Left lung (tissue), 10 donors: Measurements from ENCODE around the gene RASGRP2. TPM values are rescaled to one million over a fixed set of nuclear protein-coding genes. Genes with fewer than 3 reads are reported as not detected.
A peak's percentile ranks its signal among the peaks of the same experiment; 100 is the strongest.

Source experiments
- ATAC-seq: fragments of 200-7000 bp; cut with Tn5 transposase; one replicate; pipeline ENCODE4 v1.9.1; 2020; ENCODE audit warnings: moderate library complexity
- DNase-seq, 4 donors: peaks; one replicate each; pipeline ENCODE4 v3.0.0-alpha.2; 2013 to 2020
- H3K27ac ChIP-seq, 2 donors: fragments of 200-600 bp; sonication (generic) in 1 of 2; one replicate each; pipeline versions ENCODE4 v1.5.0 to v1.8.0; 2020 to 2021
- H3K27me3 ChIP-seq, 2 donors: fragments of 200-600 bp; sonication (generic) in 1 of 2; one replicate each; pipeline versions ENCODE4 v1.5.0 to v1.8.0; 2020 to 2021
- H3K36me3 ChIP-seq, 2 donors: fragments of 200-600 bp; sonication (generic) in 1 of 2; one replicate each; pipeline versions ENCODE4 v1.5.0 to v1.8.0; 2020 to 2021
- H3K4me1 ChIP-seq, 2 donors: fragments of 200-600 bp; one replicate each; pipeline ENCODE4 v1.8.0; 2021
- H3K4me3 ChIP-seq, 2 donors: fragments of 200-600 bp; sonication (generic) in 1 of 2; one replicate each; pipeline versions ENCODE4 v1.5.0 to v1.8.0; 2020 to 2021; ENCODE audit warnings: mild to moderate bottlenecking in 1 of 2
- H3K9me3 ChIP-seq, 2 donors: fragments of 200-600 bp; sonication (generic) in 1 of 2; one replicate each; pipeline versions ENCODE4 v1.5.0 to v1.8.0; 2020 to 2021
- CTCF ChIP-seq, 2 donors: fragments of 200-600 bp; sonication (generic) in 1 of 2; IDR thresholded peaks; one replicate each; pipeline versions ENCODE4 v1.5.0 to v1.8.0; 2021; ENCODE audit warnings: antibody characterized with exemption in 2 of 2
- intact Hi-C, 2 donors: fragments of 100-400 bp; cut with DNase I; formaldehyde crosslinking; loops; one replicate each; pipeline versions ENCODE4 v1.11.2 to v1.14.2; 2022
- polyA plus RNA-seq, 6 donors: library from polyadenylated mRNA; unstranded; fragments of 120-200 nt; gene quantifications; one replicate each; pipeline ENCODE4 v1.2.1, GENCODE V29; 2013; ENCODE audit not compliant: insufficient read length in 6 of 6
- total RNA-seq, 2 donors: library from RNA; stranded (reverse); fragmentation: NEBNext Ultra II Directional; extraction: Animal tissue kit (Norgen Biotek cat#: 25700); gene quantifications; one replicate each; pipeline ENCODE4 v1.2.1, GENCODE V29; 2021
- donor health status: DM: no; HTN: yes; CAD: no.
- donor health status: DM: no; HTN: no; CAD: no.

RASGRP2 gene
- total and polyA plus RNA-seq, 8 donors: 9.0 to 35.3 (median 9.9) TPM

- Histone ChIP-seq H3K27me3 (no peaks in the 10 kb centered on the region), H3K4me1 (peaks cover 0 to 9% of the 10 kb centered on the region in 2 donors), H3K9me3 (no peaks in the 10 kb centered on the region), H3K27ac (no peak overlapping the region), H3K4me3 (no peak overlapping the region), H3K36me3 (peaks cover 0 to 30% of the 10 kb centered on the region in 2 donors)
- no peak for TF ChIP-seq CTCF (IDR thresholded peaks at IDR 0.05)
- no peak for ATAC-seq
- intact Hi-C loops: no loop called here
- DNase-seq: peak in 1 of 4 donors; percentile 13
Measured at GRCh38 chr11:64786308-64786707, 42.4 kb upstream of the RASGRP2 start.

- no peaks in the 10 kb centered on the region for H3K9me3 ChIP-seq
- TF ChIP-seq CTCF (IDR thresholded peaks at IDR 0.05): no peak
- peaks cover 0 to 12% of the 10 kb centered on the region in 2 donors for H3K4me1 ChIP-seq
- H3K27me3 ChIP-seq: no peaks in the 10 kb centered on the region
- intact Hi-C loops: no loop called here
- H3K4me3 ChIP-seq: no peak overlapping the region
- ATAC-seq (peak; percentile 22), DNase-seq (peak in 1 of 4 donors; percentile 3)
- H3K27ac ChIP-seq: no peak overlapping the region
- peaks cover 0 to 17% of the 10 kb centered on the region in 2 donors for H3K36me3 ChIP-seq
Measured at GRCh38 chr11:64784813-64785581, 41.1 kb upstream of the RASGRP2 start.

GRCh38 chr11:64778473-64779298, 34.7 kb upstream of the RASGRP2 start, which contains the start of gene SF1:
Gene SF1, minus strand, starts transcription at chr11:64778542. Its CDS starts 150 bp downstream, at chr11:64778392.
- H3K27ac ChIP-seq: peak within 1 kb of the TSS; percentile 98 to 99
- H3K9me3 ChIP-seq: no peaks in the 10 kb centered on the region
- peak within 1 kb of the TSS; percentile 71 to 84 for H3K4me3 ChIP-seq
- TF ChIP-seq CTCF (IDR thresholded peaks at IDR 0.05): no peak
- H3K36me3 ChIP-seq: peaks cover 0 to 33% of the 10 kb centered on the region in 2 donors
- peak; percentile 91 for ATAC-seq
- intact Hi-C loops: no loop called here
- DNase-seq: peak; percentile 96 to 100 (median 99)
- H3K4me1 ChIP-seq: peaks cover 7 to 47% of the 10 kb centered on the region in 2 donors
- no peaks in the 10 kb centered on the region for H3K27me3 ChIP-seq

GRCh38 chr11:64778223-64778472, 34.2 kb upstream of the RASGRP2 start:
- no peak for DNase-seq
- Histone ChIP-seq H3K4me3 (peak overlapping the region; percentile 71 to 84), H3K27me3 (no peaks in the 10 kb centered on the region), H3K4me1 (peaks cover 7 to 52% of the 10 kb centered on the region in 2 donors), H3K27ac (peak overlapping the region; percentile 98 to 99), H3K9me3 (no peaks in the 10 kb centered on the region), H3K36me3 (peaks cover 0 to 38% of the 10 kb centered on the region in 2 donors)
- no peak for TF ChIP-seq CTCF (IDR thresholded peaks at IDR 0.05)
- intact Hi-C loops: no loop called here
- ATAC-seq: peak; percentile 0
